HG03378 (cell line): ENCODE measurements around the gene DMXL1.
"Not testable (repeated sequence)": the region's sequence is repeated elsewhere in the genome, so short reads cannot be mapped to it uniquely, and the experiment has no call there.

Experiments
- ATAC-seq: cut with Tn5 transposase; IDR thresholded peaks from one replicate; pipeline ENCODE4 v1.9.1; 2021; ENCODE audit warnings: mild to moderate bottlenecking, moderate library complexity; ENCODE audit not compliant: unreplicated experiment

The DMXL1 gene

GRCh38 chr5:119120893-119121292 lies 50.0 kb downstream of the DMXL1 start:
- no peak for ATAC-seq

- not testable (repeated sequence) for ATAC-seq
Measured at GRCh38 chr5:119122474-119122873, 51.6 kb downstream of the DMXL1 start.

- ATAC-seq = no peak
Measured at GRCh38 chr5:119123280-119123679, 52.4 kb downstream of the DMXL1 start.

GRCh38 chr5:119129770-119130169 lies 58.9 kb downstream of the DMXL1 start:
- no peak for ATAC-seq

GRCh38 chr5:119131530-119132304 lies 60.8 kb downstream of the DMXL1 start:
- ATAC-seq = no peak

- ATAC-seq = not testable (repeated sequence)
Measured at GRCh38 chr5:119135743-119136142, 64.9 kb downstream of the DMXL1 start.

- ATAC-seq = no peak
Measured at GRCh38 chr5:119136666-119137318, 65.9 kb downstream of the DMXL1 start.

- ATAC-seq = no peak
Measured at GRCh38 chr5:119153629-119154028, 82.7 kb downstream of the DMXL1 start.

GRCh38 chr5:119158144-119158543 lies 87.3 kb downstream of the DMXL1 start:
- no peak for ATAC-seq

- ATAC-seq = no peak
Measured at GRCh38 chr5:119161430-119161829, 90.5 kb downstream of the DMXL1 start.

- no peak for ATAC-seq
Measured at GRCh38 chr5:119166026-119166425, 95.1 kb downstream of the DMXL1 start.

GRCh38 chr5:119168401-119168800 lies 97.5 kb downstream of the DMXL1 start:
- no peak for ATAC-seq

- no peak for ATAC-seq
Measured at GRCh38 chr5:119171686-119172085, 100.8 kb downstream of the DMXL1 start.

- ATAC-seq = no peak
Measured at GRCh38 chr5:119174578-119175163, 103.8 kb downstream of the DMXL1 start.

GRCh38 chr5:119176785-119177184 lies 105.9 kb downstream of the DMXL1 start:
- ATAC-seq = no peak

GRCh38 chr5:119177226-119177625 lies 106.3 kb downstream of the DMXL1 start:
- no peak for ATAC-seq

GRCh38 chr5:119178435-119178834 lies 107.5 kb downstream of the DMXL1 start:
- no peak for ATAC-seq

- no peak for ATAC-seq
Measured at GRCh38 chr5:119179857-119180641, 109.2 kb downstream of the DMXL1 start.

GRCh38 chr5:119185512-119185911 lies 114.6 kb downstream of the DMXL1 start:
- ATAC-seq = not testable (repeated sequence)

GRCh38 chr5:119187776-119188529 lies 117.1 kb downstream of the DMXL1 start:
- no peak for ATAC-seq
